Neuronal stem cell (in vitro differentiated cells): ENCODE results near the gene ASB12. TPM values are rescaled to one million over a fixed set of nuclear protein-coding genes. Genes with fewer than 3 reads are reported as not detected.

Experiments
- DNase-seq: peaks from one replicate; pipeline ENCODE4 v3.0.0-alpha.2; 2013; ENCODE audit warnings: low spot score
- H2AFZ ChIP-seq: one replicate; pipeline ENCODE4 v1.6.1; 2013; ENCODE audit warnings: mild to moderate bottlenecking, low read length, inconsistent platforms
- H2AK5ac ChIP-seq: 2 replicates; pipeline ENCODE4 v1.6.1; 2013; ENCODE audit warnings: low read depth, mild to moderate bottlenecking, inconsistent platforms, low read length, moderate library complexity, mixed read lengths
- H2BK120ac ChIP-seq: 2 replicates; pipeline ENCODE4 v1.6.1; 2013; ENCODE audit warnings: low read depth, mild to moderate bottlenecking, inconsistent platforms, low read length, moderate library complexity, mixed read lengths
- H2BK12ac ChIP-seq: one replicate; pipeline ENCODE4 v1.6.1; 2013; ENCODE audit warnings: low read length, inconsistent platforms
- H2BK15ac ChIP-seq: 2 replicates; pipeline ENCODE4 v1.6.1; 2013; ENCODE audit warnings: mild to moderate bottlenecking, low read length, inconsistent platforms, mixed read lengths
- H2BK5ac ChIP-seq: one replicate; pipeline ENCODE4 v1.6.1; 2013; ENCODE audit warnings: inconsistent platforms, mild to moderate bottlenecking, low read length, moderate library complexity
- H3K14ac ChIP-seq: one replicate; pipeline ENCODE4 v1.6.1; 2013; ENCODE audit warnings: low read length, inconsistent platforms
- H3K18ac ChIP-seq: 2 replicates; pipeline ENCODE4 v1.6.1; 2013; ENCODE audit warnings: low read length, inconsistent platforms
- H3K23ac ChIP-seq: 2 replicates; pipeline ENCODE4 v1.6.1; 2013; ENCODE audit warnings: low read depth, mild to moderate bottlenecking, mixed read lengths, low read length, inconsistent platforms; ENCODE audit not compliant: poor library complexity
- H3K27ac ChIP-seq: replicated peaks from 3 replicates; pipeline ENCODE4 v1.5.1; 2013; ENCODE audit warnings: low read length, inconsistent platforms
- H3K27me3 ChIP-seq, 3 experiments: 2 replicates each; pipeline ENCODE4 v1.6.1; 2013; ENCODE audit warnings: low read length in 3 of 3, mild to moderate bottlenecking in 2 of 3, inconsistent platforms in 1 of 3, low read depth in 1 of 3, mixed read lengths in 1 of 3, moderate library complexity in 1 of 3; ENCODE audit not compliant: control insufficient read depth in 3 of 3, insufficient read depth in 3 of 3
- H3K36me3 ChIP-seq, 2 donors: replicated peaks in 1 of 2; 2 replicates each; pipeline ENCODE4 v1.6.1; 2013; ENCODE audit warnings: low read length in 2 of 2; ENCODE audit not compliant: control insufficient read depth in 2 of 2, insufficient read depth in 2 of 2
- H3K4ac ChIP-seq: 2 replicates; pipeline ENCODE4 v1.6.1; 2013; ENCODE audit warnings: inconsistent platforms, mild to moderate bottlenecking, low read length, moderate library complexity
- H3K4me1 ChIP-seq, 2 donors: 1 replicate in 1 of 2; 2 replicates in 1 of 2; pipeline ENCODE4 v1.6.1; 2013; ENCODE audit warnings: low read length in 2 of 2, low read depth in 1 of 2; ENCODE audit not compliant: control insufficient read depth in 2 of 2, insufficient read depth in 1 of 2
- H3K4me2 ChIP-seq: one replicate; pipeline ENCODE4 v1.6.1; 2013; ENCODE audit warnings: mild to moderate bottlenecking, low read length, inconsistent platforms; ENCODE audit not compliant: insufficient read depth, poor library complexity, severe bottlenecking
- H3K4me3 ChIP-seq, 2 donors: 2 replicates each; pipeline ENCODE4 v1.5.1; 2013; ENCODE audit warnings: low read length in 2 of 2, mild to moderate bottlenecking in 2 of 2, inconsistent platforms in 1 of 2, moderate library complexity in 1 of 2
- H3K79me1 ChIP-seq: one replicate; pipeline ENCODE4 v1.6.1; 2013; ENCODE audit warnings: low read depth, mild to moderate bottlenecking, inconsistent platforms, low read length, moderate library complexity
- H3K9ac ChIP-seq: one replicate; pipeline ENCODE4 v1.6.1; 2013; ENCODE audit warnings: mild to moderate bottlenecking, low read depth, low read length, inconsistent platforms; ENCODE audit not compliant: poor library complexity
- H3K9me3 ChIP-seq, 2 donors: replicated peaks in 1 of 2; 2 replicates each; pipeline versions ENCODE3 to v1.6.1; 2013; ENCODE audit warnings: low read length in 2 of 2, mild to moderate bottlenecking in 2 of 2, inconsistent platforms in 1 of 2, low read depth in 1 of 2, mixed read lengths in 1 of 2, moderate library complexity in 1 of 2; ENCODE audit not compliant: control insufficient read depth in 2 of 2, insufficient read depth in 1 of 2
- H4K8ac ChIP-seq: one replicate; pipeline ENCODE4 v1.6.1; 2013; ENCODE audit warnings: low read depth, mild to moderate bottlenecking, inconsistent platforms, low read length, moderate library complexity
- H4K91ac ChIP-seq: one replicate; pipeline ENCODE4 v1.6.1; 2013; ENCODE audit warnings: low read length, low read depth, mild to moderate bottlenecking, inconsistent platforms; ENCODE audit not compliant: poor library complexity
- WGBS, 2 donors: extraction: QIAGEN DNeasy Blood & Tissue Kit; methylation state at CpG; one replicate each; pipeline ENCODE4 v1.1.7; 2013; ENCODE audit warnings: missing lambda C conversion rate in 2 of 2, mixed read lengths in 1 of 2; ENCODE audit not compliant: insufficient read length in 2 of 2, insufficient replicate concordance in 1 of 2; ENCODE audit errors: extremely low coverage in 2 of 2; 5-methylcytosine and 5-hydroxymethylcytosine counted together
- polyA plus RNA-seq, 2 experiments: library from polyadenylated mRNA; stranded (reverse); fragments of 200-250 nt; gene quantifications; one replicate each; pipeline ENCODE4 v1.2.3, GENCODE V29; 2013

The ASB12 gene
- polyA plus RNA-seq (2013, experiment 1 of 2) = 0.28 TPM
- 0.24 TPM for polyA plus RNA-seq (2013, experiment 2 of 2)

DNA sequence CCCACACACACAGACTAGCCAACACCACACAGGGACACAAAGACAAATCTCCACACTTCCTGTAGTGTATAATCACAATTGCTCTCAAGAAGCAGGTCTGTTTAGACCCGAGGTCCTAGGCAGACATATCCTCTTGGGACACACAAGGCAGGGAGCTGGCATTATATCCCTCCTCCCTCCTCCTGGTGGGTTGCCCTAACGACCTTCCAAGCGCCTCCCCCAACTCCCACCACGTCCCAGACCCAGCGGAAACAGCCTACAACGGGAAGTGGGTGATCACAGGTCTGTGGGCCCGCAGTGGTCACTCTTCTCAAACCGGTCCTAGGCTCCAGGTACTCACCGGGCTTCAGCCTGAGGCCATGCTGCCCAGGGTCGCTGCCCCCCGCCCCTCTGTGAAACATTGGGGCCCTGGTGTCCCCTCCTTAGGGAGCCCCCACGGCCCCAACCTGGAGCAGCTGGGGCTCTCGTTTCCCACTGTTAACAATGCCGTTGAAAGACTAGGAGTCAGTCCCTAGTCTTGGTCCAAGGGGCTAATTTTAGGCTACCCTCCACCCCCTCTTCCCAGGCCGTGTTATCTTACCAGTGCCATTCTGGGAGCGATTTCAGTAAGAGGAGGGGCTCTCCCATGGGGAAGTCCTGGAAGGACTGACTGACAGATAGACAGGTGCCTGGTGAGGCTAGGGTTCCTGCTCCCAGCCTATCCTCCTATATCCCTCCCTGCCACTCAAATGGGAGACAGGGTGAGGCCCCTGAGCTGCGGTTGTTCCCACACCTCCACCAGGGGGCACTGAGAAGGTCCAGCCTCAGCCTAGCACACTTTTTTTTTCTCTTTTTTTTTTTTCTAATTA is at the start of gene ASB12:
Gene ASB12, minus strand, starts transcription at position 485 of the 848 bp plus-strand sequence. CDS start 4,957 bp downstream, outside the sequence.
- Histone ChIP-seq H2AFZ (no peak within 1 kb of the TSS), H2BK5ac (no peak within 1 kb of the TSS), H3K18ac (no peak within 1 kb of the TSS), H2AK5ac (no peak within 1 kb of the TSS), H3K9ac (no peak within 1 kb of the TSS), H3K23ac (no peak within 1 kb of the TSS), H3K4ac (no peak within 1 kb of the TSS), H3K4me1 (no peaks in the 10 kb centered on the region), H3K14ac (no peak within 1 kb of the TSS), H3K36me3 (no peaks in the 10 kb centered on the region), H3K9me3 (no peaks in the 10 kb centered on the region), H3K4me3 (no peak within 1 kb of the TSS), H3K27ac (no peak within 1 kb of the TSS), H2BK15ac (no peak within 1 kb of the TSS), H3K4me2 (no peak within 1 kb of the TSS), H2BK120ac (no peak within 1 kb of the TSS), H4K8ac (no peak within 1 kb of the TSS), H4K91ac (no peak within 1 kb of the TSS), H3K27me3 (no peaks in the 10 kb centered on the region), H3K79me1 (no peaks in the 10 kb centered on the region), H2BK12ac (no peak within 1 kb of the TSS)
- no peak for DNase-seq
- WGBS, 2 donors = no CpG with 5 or more reads among the region's 17 CpGs

DNA sequence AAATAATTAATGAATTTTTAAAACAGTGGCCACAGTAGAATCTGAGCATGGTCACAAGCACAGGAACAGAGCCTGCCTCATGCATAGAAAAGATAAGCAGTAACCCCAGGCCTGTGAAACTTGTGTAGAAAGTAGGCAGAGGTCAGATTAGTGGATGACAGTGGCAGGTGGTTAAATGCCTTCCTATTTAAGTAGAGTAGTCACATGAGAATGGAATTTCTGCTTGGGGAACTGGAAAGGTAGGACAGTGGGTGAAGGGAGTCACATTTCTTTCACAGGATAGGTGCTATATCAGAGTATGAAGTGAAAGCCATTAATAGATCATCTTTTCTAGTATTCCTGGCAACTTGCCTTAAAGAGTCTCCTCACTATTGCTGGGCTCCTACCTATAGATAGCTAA is 34.9 kb upstream of the ASB12 start:
- Histone ChIP-seq H4K8ac (no peak overlapping the region), H2BK5ac (no peak overlapping the region), H3K9me3 (no peaks in the 10 kb centered on the region), H3K18ac (no peak overlapping the region), H3K14ac (no peak overlapping the region), H2BK12ac (no peak overlapping the region), H3K9ac (no peak overlapping the region), H3K36me3 (no peaks in the 10 kb centered on the region), H3K79me1 (no peaks in the 10 kb centered on the region), H3K27me3 (no peaks in the 10 kb centered on the region), H4K91ac (no peak overlapping the region), H3K23ac (no peak overlapping the region), H3K4me1 (no peaks in the 10 kb centered on the region), H2AFZ (no peak overlapping the region), H2BK120ac (no peak overlapping the region), H2BK15ac (no peak overlapping the region), H3K4ac (no peak overlapping the region), H2AK5ac (no peak overlapping the region), H3K4me2 (no peak overlapping the region), H3K27ac (no peak overlapping the region), H3K4me3 (no peak overlapping the region)
- DNase-seq = no peak

DNA sequence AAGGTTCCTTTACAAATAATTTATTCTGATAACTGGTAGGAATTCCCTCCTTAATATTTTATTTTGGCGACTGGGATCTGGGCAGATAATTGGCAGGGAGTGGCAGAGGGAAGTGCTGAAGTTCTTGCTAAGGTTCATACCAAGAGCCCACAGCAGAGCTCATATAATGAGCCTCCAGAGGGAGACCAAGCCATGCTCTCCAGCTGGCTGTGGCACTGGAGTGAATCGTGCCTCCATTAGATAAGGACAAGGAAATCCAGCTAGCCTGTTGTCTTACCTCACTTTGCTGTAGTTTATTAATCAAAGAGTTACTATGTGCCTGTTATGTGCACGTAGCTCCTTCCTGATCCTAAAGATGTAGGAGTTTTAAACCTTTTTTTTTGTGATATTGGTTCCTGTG is 1.3 kb downstream of the ASB12 start:
- no peak overlapping the region for H2AFZ ChIP-seq
- no peak overlapping the region for H3K4ac ChIP-seq
- H3K4me3 ChIP-seq = no peak overlapping the region
- H3K27me3 ChIP-seq = no peaks in the 10 kb centered on the region
- no CpG with 5 or more reads among the region's 3 CpGs for WGBS, 2 donors
- H3K9ac ChIP-seq = no peak overlapping the region
- DNase-seq = no peak
- H2BK120ac ChIP-seq = no peak overlapping the region
- H3K36me3 ChIP-seq = no peaks in the 10 kb centered on the region
- H4K91ac ChIP-seq = no peak overlapping the region
- H3K4me1 ChIP-seq = no peaks in the 10 kb centered on the region
- no peak overlapping the region for H3K23ac ChIP-seq
- no peaks in the 10 kb centered on the region for H3K79me1 ChIP-seq
- no peak overlapping the region for H2BK12ac ChIP-seq
- no peak overlapping the region for H2AK5ac ChIP-seq
- H3K14ac ChIP-seq = no peak overlapping the region
- H3K9me3 ChIP-seq = no peaks in the 10 kb centered on the region
- no peak overlapping the region for H2BK15ac ChIP-seq
- H3K4me2 ChIP-seq = no peak overlapping the region
- no peak overlapping the region for H3K18ac ChIP-seq
- H2BK5ac ChIP-seq = no peak overlapping the region
- no peak overlapping the region for H3K27ac ChIP-seq
- H4K8ac ChIP-seq = no peak overlapping the region

GRCh38 chrX:64218023-64218422 is 12.4 kb downstream of the ASB12 start:
- no CpG with 5 or more reads among the region's 4 CpGs for WGBS, 2 donors
- H3K4ac ChIP-seq = no peak overlapping the region
- no peak overlapping the region for H2BK12ac ChIP-seq
- no peak overlapping the region for H2BK5ac ChIP-seq
- H3K9ac ChIP-seq = no peak overlapping the region
- H3K4me1 ChIP-seq = no peaks in the 10 kb centered on the region
- no peak overlapping the region for H3K27ac ChIP-seq
- no peak overlapping the region for H3K18ac ChIP-seq
- H2AK5ac ChIP-seq = no peak overlapping the region
- H3K4me2 ChIP-seq = no peak overlapping the region
- DNase-seq = no peak
- no peaks in the 10 kb centered on the region for H3K36me3 ChIP-seq
- H3K9me3 ChIP-seq = no peaks in the 10 kb centered on the region
- no peak overlapping the region for H2BK15ac ChIP-seq
- H3K4me3 ChIP-seq = no peak overlapping the region
- H3K14ac ChIP-seq = no peak overlapping the region
- H3K27me3 ChIP-seq = no peaks in the 10 kb centered on the region
- H2AFZ ChIP-seq = no peak overlapping the region
- H3K23ac ChIP-seq = no peak overlapping the region
- H2BK120ac ChIP-seq = no peak overlapping the region
- no peaks in the 10 kb centered on the region for H3K79me1 ChIP-seq
- no peak overlapping the region for H4K91ac ChIP-seq
- no peak overlapping the region for H4K8ac ChIP-seq
